HG03045 (cell line): Measurements from ENCODE around the gene GALNT6.

Source experiments
- ATAC-seq: cut with Tn5 transposase; IDR thresholded peaks from one replicate; pipeline ENCODE4 v1.9.1; 2021; ENCODE audit warnings: mild to moderate bottlenecking, moderate library complexity; ENCODE audit not compliant: unreplicated experiment

The GALNT6 gene

DNA sequence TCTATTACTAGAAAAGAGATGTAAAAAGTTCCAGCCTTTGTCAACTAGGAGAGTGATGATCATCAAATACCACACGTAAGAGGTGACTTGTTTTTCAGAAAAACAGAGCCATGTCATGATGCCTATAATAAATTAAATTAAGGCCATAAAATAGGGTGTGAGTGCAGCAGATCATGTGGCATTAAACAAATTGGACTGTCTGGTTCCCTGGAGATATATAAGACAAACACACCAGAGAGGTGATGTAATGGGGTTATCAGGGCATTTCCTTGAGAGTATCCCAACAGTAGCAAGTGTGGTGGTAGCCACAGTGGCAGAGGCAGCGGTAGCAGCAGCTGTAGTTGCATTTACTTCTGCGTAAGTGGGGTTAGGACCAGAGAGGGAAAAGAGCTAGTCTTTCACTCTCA is 14.6 kb upstream of the GALNT6 start:
- ATAC-seq: no peak

GRCh38 chr12:51404627-51405026 is 13.4 kb upstream of the GALNT6 start:
- ATAC-seq: no peak

GRCh38 chr12:51403681-51404136 is 12.5 kb upstream of the GALNT6 start:
- no peak for ATAC-seq

DNA sequence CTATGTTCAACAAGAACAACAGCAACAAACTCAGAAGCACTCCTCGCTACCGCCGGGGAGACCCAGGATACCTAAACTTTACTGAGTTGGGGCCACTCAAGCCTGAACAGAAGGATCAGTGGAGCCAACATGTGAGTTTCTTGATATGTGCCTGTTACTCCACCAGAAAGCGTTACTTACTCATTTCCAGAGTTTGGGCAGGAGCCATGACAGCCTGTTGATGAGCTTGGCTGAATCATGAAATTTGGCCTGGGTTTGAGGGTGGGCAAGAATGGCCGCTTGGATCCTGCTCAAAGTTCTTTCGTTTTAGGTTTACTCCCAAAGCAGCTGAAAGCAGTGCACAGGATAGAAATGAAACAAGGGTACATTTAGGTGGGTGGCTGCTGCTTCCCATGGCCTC is 12.0 kb upstream of the GALNT6 start:
- no peak for ATAC-seq

- ATAC-seq: no peak
Observed at GRCh38 chr12:51401900-51402299, 10.7 kb upstream of the GALNT6 start.

DNA sequence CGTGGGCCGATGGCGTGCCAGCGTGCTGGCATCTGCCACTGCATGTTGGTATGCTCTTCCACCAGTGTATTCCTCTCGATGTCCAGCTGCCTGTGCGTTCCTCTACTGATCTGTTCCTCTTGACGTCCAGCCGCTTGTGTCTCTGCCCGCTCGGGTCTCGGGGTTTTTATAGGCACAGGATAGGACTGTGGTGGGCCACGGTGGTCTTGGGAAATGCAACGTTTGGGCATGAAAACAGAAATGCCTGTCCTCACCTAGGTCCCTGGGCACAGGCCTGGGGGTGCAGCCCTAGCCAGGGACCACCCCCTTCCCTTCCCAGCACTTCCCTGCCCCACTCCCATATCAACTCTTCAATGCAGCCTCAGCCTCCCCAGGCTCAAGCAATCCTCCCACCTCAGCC is 10.3 kb upstream of the GALNT6 start:
- no peak for ATAC-seq

GRCh38 chr12:51401020-51401419 is 9.8 kb upstream of the GALNT6 start:
- ATAC-seq: no peak

DNA sequence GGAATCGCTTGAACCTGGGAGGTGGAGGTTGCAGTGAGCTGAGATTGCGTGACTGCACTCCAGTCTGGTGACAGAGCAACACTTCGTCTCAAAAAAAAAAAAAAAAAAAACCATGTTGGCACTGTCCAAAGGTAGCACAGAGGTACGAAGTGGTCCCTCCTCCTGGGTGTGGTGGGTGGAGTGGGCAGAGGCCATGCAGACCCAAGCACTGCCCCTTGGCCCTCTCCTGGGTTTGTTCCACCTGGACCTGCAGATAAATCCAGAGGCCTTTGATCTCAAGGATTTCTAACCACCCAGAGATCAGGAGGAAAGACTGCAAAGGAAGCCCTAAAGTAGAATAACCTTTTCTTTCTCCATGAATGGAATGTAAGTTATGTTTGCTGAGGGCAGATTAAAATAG is 8.7 kb upstream of the GALNT6 start:
- no peak for ATAC-seq

GRCh38 chr12:51397670-51398069 is 6.5 kb upstream of the GALNT6 start:
- no peak for ATAC-seq

DNA sequence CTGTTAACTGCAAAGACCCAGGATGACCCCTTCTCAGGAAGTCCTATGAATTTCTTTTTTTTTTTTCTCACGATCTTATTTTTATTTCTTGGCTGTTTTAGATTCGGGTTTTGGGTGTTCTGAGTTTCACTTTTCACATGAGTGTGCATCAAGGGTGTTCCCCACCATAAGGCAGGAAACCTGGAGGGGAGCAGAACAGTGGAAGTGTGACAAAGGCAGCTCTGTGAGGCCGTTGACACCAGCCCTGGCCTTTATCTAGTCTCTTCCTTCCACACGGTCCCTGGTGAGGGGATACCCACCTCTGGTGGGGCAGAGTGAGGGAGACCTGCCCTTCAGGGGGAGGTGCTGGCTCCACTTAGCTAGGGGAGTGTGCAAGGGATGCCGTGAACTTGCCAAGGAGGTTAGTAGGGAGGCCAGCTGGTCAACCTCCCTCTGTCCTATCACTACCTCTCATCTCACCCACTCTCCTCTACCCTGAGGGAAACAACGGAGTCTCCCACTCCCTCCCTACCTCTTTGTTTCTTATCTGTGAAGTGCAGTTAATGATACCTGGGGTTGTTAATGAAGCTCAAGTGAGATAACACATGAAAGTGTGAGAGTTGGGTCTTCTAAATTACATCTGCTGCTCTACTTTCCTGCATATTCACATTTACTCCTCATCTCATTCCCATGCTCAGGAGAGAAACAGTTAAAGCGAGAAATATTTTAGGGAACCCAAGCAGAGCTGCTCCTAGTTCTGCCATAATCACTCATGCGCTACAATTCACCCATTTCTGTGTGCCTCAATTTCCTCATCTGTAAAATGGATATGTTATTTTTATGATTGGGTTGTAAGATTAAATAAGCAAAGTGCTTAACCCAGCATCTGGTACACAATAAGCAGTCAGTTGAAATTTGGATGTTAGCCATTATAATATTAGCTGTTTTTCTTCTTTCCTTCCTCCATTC is 4.4 kb upstream of the GALNT6 start:
- no peak for ATAC-seq

- no peak for ATAC-seq
Observed at GRCh38 chr12:51393676-51394545, 2.7 kb upstream of the GALNT6 start.

- ATAC-seq: peak; percentile 39
Observed at GRCh38 chr12:51392556-51393237, 1.5 kb upstream of the GALNT6 start.

DNA sequence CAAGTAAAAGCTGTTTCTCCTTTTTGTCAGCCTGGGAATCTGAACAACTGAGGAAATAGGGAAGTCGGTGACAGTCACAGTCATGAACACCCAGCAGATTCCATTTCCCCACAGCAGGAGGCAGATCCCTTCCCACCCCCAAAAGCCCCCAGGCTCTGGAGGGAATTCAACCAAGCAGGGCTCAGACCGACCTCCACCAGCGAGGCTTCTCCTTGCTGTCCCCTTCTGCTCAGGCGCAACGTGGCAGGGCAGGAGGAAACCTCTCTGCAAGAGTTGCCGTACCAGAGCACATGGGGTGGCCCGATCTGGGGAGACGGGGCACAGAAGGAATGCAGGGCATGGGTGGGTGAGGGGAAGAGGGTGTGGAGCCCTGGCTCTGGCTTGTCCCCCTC is 319 bp downstream of the GALNT6 start:
- ATAC-seq: peak; percentile 11

DNA sequence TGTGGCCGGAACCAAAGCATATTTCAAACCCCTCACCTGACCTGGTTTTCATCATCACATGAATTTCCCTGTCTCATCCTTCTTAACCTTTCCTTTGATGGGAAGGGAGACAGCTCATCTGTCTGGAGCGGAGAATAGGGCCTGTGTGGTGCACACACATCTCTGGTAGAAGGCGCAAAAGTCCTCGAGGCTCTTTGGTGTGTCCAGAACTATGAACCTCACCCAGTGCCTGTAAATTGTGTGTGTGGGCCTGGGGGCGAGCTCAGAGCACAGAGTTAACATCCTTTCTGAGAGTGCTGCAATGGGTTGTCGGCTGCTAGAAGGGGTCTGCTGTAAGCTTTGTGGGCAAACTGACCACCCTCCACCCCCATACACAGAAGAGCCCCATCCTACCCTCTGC is 749 bp downstream of the GALNT6 start:
- no peak for ATAC-seq

GRCh38 chr12:51389302-51389999 is 1.8 kb downstream of the GALNT6 start:
- no peak for ATAC-seq

DNA sequence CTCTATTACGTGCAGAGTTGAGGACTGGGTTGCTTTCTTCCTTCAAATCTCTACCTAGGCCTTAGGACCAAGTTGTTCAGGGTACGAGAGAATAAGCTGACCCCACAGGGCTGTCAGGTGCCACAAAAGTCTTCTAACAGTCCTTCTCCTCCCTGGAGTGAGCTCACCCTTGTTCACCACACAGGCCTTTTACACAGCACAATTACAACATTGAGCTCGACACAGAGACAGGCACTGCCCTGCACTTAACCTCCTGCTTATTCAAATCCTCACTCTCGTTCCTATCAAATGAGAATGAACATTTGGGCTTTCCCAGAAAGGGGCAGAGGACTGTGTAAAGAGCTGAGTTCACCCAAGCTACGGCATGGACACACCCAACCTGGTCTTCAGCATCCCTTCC is 2.4 kb downstream of the GALNT6 start:
- no peak for ATAC-seq

- no peak for ATAC-seq
Observed at GRCh38 chr12:51388069-51388799, 3.0 kb downstream of the GALNT6 start.

GRCh38 chr12:51386351-51386750 is 4.9 kb downstream of the GALNT6 start:
- ATAC-seq: no peak

GRCh38 chr12:51383269-51383905 is 7.8 kb downstream of the GALNT6 start:
- ATAC-seq: no peak
